Sigmoid colon (tissue), 4 donors: ENCODE measurements around the gene GLI3.

Experiments
- EP300 ChIP-seq, 4 donors: sonication (generic); formaldehyde crosslinking; IDR thresholded peaks; one replicate each; pipeline ENCODE4 v1.6.1; 2017; ENCODE audit warnings: antibody characterized with exemption in 4 of 4
- TF ChIP-seq, protein P1 (sequence below), 4 experiments: fragments of 450-650 bp in 3 of 4; fragments of 200-600 bp in 1 of 4; IDR thresholded peaks; one replicate each; pipeline ENCODE4 v1.5.1; 2016 to 2019; ENCODE audit warnings: antibody characterized with exemption in 4 of 4, mild to moderate bottlenecking in 3 of 4, moderate library complexity in 2 of 4

DNA sequence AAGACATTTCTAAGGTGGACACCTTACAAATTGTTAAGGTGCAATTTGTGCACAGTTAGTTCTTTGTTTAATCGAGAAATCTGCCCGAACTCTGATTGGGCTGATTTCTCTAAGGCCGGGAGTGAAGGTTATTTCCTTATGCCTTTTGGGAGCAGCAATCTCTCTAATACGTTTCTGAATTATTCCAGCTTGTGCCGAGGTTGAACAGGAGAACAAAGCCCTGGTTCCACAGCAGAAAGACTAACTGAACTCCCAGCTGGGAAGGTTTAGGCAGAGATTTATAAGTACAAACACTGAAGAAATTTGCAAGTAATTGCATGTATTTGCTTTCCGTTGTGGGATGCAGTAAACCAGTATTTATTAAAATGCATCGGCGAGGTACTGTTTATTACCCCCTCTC lies 116.8 kb downstream of the GLI3 start:
- TF ChIP-seq, protein P1, sequence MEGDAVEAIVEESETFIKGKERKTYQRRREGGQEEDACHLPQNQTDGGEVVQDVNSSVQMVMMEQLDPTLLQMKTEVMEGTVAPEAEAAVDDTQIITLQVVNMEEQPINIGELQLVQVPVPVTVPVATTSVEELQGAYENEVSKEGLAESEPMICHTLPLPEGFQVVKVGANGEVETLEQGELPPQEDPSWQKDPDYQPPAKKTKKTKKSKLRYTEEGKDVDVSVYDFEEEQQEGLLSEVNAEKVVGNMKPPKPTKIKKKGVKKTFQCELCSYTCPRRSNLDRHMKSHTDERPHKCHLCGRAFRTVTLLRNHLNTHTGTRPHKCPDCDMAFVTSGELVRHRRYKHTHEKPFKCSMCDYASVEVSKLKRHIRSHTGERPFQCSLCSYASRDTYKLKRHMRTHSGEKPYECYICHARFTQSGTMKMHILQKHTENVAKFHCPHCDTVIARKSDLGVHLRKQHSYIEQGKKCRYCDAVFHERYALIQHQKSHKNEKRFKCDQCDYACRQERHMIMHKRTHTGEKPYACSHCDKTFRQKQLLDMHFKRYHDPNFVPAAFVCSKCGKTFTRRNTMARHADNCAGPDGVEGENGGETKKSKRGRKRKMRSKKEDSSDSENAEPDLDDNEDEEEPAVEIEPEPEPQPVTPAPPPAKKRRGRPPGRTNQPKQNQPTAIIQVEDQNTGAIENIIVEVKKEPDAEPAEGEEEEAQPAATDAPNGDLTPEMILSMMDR (IDR thresholded peaks at IDR 0.05) = no peak
- TF ChIP-seq EP300 (IDR thresholded peaks at IDR 0.05) = no peak
